ENCODE results near the gene TAX1BP1.

- no peak for TF ChIP-seq CTCF (conservative IDR thresholded peaks at IDR 0.05; ENCODE audit: low read length)
- TF ChIP-seq EZH2phosphoT487 (IDR thresholded peaks at IDR 0.05; ENCODE audit: borderline replicate concordance, low read depth, low read length), result no peak
These were observed 27.7 kb upstream of the TAX1BP1 start for GRCh38 chr7:27712217-27712616.

All from OCI-LY7 (cell line).